Measurements from ENCODE around the gene MGAT5.

MGAT5 gene

DNA sequence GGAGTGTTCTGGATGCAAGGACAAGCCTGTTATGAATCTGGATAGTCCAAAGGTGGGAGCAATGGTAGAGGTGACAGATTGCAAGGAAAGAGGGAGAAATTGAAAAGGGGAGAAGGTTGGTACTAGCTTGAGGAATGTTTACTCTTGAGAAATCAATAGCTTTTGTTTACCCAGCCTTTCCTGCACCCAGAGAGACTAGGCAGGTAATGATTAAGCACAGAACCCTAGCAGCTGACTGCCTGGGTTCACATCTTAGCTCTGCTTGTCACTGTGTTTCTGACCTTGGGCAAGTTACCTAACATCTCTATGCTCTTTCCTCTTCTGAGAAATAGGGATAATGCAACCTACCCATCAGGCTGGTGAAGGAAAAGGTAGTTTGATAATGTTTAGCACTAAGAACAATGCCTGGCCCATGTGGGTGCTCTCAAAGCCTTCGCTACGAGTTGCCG, 178.6 kb downstream of the MGAT5 start:
- no peak for FAIRE-seq

DNA sequence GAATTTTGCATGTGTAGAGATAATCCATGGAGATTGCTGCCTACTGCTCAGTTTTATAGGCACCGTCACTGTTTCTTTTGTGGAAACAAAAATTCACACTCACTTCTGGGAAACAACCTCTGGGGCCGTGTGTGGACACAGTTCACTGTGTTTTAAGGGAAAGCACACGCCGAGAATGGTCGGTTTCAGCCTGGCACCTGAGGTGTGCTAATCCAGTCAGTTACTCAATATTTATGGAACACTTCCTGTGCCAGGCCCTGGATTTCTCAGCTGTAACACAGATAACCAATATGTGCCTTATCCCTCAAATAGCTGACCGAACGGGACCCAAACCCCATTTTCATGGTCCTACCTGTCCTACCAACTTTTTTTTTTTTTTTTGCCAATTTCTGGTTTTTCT, 179.6 kb downstream of the MGAT5 start:
- no peak for FAIRE-seq

DNA sequence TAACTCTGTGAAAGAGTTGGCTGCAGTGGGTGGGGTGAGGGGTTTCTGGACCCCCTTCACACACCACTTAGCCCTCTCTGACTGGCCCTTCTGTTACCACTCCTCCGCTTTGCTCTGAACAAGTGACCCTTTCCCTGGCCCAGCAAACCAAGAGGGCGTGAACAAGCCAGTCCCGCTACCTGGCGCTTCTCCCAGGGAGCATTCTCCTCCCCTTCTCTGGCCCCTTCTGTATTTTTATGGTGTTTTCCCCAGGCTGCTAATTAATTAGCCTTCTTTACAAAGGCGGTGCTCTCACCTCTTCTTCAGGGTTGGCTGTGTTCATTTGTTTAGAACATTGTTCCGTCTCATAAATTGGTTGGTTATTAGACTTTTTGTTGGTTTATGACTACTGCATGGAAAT, 180.1 kb downstream of the MGAT5 start:
- FAIRE-seq = no peak

DNA sequence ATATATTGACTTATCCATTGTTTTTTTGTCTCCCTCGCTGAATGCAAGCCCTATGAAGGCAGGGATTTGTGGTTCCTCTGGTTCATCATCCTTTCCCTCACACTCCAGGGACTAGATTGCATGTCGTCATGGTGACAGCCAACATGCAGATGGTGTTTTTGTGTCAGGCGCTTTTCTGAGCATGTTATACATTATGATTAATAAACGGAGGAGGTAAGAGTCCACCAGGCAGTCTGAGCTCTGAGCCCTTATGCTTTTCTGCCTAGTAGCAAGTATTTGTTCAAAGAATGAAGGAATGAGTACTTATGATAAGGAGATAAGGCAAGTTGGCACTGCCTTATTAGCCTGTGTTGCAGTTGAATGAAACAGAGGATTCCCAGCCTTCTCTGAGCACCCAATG, 181.6 kb downstream of the MGAT5 start:
- FAIRE-seq = no peak

DNA sequence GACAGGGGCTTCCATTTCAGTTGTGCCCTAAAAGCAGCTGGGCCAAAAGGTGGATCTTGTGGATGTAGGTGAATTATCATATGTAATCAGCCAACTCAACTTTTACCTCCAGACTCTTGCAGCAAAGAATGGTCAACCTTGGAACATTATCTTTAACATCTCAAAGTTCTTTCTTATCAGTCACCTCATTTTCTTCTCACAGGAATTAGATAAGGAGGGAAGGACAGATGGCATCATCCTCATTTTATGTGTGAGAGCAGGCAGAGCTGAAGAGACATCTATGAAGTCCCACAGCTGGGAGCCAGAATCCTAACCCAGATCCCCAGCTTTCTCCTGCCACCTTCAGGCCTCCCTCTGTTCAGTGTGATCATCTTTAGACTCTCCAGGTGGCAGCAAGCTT, 182.1 kb downstream of the MGAT5 start:
- FAIRE-seq = no peak

DNA sequence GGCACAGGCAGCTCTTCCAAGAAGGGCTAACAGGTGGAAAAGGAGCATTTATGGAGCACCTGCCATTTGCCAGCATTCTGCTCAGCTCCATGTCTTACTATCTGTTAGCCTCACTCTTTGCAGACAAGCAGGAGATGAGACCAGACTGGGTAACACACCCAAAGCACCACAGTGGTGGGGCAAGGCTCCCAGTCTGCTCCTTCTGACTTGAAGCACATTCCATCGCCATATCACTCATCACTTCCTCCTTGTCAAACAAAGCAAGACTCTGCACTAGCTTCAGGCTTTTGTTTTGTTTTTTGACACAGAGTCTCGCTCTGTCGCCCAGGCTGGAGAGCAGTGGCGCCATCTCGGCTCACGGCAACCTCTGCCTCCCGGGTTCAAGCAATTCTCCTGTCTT, 182.8 kb downstream of the MGAT5 start:
- no peak for FAIRE-seq

DNA sequence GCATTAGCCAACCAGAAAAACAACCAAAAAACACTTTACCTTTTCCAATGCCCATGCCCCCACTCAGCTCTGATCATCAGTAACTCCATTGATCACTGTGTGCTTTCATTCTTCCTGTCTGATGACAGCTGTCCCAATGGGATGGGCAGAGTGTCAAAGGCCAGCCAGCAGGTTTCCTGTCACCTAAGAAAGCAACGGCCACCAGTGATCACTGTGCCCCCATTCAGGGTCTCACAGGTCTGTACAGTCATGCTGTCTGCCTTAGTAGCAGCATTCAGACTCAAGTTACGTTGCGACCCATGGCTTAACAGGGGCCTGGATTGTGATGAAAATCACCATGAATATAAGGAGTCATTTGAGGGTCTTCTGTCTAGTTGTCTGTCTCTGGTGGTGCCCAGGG, 184.5 kb downstream of the MGAT5 start:
- no peak for FAIRE-seq

DNA sequence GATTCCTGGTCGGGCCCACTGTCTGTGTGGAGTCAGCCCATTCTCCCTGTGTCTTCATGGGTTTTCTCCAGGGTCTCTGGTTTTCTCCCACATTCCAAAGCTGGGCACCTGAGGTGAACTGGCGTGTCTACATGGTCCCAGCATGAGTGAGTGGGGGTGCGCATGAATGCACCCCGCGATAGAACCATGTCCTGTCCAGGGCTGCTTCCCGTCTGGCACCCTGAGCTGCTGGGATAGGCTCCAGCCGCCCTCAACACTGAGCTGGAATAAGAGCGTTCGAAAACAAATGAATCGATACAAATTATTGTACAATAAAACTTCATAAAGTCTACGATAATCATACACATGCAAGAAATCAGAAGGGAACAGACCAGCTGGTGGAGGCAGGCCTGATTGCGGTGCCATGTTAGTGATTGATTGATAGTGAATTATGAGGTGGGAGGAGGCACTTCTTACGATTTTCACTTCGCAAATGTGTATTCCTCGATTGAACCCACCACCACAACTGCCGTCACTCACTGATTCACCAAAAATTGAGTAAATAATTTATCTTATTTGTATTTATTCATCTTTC, 186.6 kb downstream of the MGAT5 start:
- no peak for FAIRE-seq

DNA sequence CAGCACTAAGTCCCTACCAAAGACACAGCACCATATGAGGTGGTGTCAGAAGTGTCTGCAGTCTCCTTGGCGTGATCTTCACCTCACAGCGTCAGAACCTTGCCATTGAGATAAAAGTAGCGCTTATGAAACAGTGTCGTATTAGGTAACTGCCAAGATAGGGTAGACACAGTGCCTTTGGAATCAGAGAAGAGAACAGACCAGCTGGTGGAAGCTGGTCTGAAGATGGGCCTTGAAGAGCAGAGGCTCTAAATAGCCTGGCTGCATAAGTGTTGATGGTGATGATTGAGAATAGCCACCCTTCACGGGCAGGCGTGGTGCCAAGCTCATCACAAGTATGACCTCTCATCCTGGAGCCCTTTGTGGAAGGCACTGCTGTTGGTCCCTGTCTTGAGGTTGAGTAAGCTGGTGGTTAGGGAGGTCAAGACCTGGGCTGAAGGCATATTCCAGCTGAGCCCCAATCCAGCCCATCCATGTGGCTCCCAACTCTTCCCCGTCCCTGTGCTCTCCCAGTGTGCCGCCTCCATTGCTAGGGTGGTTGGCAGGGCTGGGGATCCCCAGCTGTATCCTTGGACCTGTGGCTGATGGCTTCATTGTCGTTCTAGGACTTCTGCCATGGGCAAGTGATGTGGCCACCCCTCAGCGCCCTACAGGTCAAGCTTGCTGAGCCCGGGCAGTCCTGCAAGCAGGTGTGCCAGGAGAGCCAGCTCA, 187.4 kb downstream of the MGAT5 start:
- no peak for FAIRE-seq

DNA sequence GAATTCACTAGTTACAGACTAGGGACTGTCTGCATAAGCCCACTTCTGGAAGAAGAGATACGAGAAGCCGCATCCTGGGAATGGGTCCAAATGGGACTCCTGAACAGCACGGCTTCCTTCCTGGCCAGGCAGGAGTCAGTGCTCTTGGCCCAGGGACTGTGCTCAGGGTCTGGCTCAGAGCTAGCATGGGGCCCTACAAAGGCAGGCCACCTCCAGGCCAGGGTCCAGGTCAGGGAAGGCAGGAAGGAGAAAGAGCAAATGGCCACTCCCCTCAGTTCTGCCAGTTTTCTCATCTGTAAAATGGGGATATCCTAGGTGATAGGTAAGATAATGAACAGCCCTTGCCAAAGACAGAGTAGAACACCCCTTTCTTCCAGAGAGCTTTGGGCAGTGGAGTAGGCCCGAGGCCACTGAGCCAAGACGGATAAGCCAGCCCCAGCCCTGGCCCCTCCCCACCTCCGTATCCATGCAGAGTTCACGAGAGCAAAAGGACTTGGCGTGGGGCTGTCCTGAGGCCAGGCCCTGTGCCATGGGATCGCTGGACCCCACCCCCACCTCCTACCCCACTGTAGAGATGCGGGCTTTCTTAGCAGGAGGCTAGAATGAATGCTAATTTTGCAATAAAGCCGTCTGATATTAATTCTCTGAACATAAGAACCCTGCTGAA, 190.1 kb downstream of the MGAT5 start:
- no peak for FAIRE-seq

DNA sequence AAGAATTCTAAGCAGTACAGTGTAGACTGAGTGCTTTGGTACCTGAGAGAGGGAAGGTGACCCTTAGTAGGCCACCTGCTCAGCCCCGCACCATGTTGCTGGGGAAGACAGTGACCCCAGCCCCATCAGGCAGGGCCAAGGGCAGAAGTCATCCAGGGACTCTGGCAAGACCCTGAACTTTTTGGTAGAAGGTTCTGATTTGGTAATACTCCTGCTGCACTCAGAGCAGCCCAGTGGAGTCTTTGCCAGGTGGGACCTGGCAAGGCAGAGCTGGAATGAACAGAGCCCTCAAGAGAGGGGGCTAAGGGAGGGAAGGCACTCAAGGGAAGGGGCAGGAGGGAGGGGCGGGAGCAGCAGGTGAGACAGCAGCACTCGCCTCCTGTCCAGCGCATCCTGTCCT, 191.2 kb downstream of the MGAT5 start:
- no peak for FAIRE-seq

DNA sequence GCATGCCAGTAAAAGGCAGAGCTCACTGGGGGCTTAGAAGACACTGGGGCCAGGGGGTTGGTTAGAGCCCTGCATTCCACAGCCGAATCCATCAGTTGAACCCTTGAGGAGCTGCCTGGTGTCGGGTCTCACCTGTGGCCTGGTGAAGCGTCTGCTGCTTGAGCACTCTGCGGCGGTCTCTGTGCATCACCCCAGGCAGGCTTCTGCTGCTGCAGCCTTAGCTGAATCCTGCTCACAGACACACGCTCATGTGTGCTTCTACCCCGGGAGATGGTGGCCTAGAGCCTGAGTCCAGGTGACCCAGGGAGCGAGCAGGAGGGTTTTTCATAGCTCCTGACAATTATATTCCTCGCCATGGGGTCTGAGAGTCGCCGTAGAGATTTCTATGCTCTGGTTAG, 192.1 kb downstream of the MGAT5 start:
- FAIRE-seq = no peak

DNA sequence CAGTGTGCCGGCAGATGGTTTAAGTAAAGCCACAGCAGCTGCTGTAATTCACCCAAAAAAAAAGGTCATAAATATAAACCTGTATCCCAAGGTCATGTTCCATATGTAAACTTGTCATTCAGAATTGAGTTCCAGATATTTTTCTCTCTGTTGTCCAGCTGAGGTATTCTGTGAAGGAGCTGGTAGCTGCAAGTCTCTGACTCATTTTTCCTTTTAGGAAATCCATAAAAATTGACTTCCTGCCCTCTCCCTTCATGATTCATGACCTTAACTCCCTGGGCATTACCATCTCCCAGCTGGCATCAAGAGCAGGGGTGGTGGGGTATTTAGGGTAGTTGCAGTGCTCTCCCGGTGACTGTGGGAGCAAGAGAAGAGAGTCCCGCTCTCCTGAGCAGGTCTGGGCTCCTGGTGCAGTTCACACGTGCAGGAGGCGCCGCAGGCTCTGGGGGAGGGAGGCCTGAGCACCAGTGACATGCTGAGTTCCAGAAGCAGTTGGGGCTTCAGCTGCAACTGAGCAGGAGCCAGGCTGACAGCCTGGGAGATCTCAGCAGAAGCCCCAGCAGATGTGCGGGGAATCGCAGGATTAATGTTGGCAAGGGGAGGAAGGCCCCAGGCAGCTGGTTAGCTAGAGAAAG, 192.6 kb downstream of the MGAT5 start:
- no peak for FAIRE-seq

DNA sequence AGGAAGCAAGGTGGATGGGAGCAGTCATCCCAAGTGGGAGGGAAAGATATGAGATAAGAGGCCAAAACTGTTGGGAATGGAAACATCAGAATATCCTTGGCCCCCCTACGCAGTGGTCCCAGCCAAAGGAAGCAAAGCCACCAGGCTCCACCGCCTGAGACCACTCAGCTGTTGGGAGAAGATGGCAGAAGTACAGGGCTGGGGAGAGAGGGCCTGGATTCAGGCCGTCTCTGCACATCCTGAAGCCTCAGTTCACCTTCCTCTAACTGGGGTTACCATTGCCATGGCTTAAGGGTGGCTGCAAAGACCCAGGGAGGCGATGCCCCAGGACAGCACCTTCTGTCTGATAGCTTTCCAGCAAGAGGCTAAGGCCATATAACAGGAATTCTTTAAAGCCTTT, 193.8 kb downstream of the MGAT5 start:
- no peak for FAIRE-seq

DNA sequence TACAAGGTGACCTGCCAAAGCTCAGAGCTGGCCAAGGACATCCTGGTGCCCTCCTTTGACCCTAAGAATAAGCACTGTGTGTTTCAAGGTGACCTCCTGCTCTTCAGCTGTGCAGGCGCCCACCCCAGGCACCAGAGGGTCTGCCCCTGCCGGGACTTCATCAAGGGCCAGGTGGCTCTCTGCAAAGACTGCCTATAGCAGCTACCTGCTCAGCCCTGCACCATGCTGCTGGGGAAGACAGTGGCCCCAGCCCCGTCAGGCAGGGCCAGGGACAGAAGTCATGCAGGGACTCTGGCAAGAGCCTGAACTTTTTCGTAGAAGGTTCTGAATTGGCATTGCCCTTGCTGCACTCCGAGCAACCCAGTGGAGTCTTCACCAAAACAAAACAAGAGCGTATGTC, 194.8 kb downstream of the MGAT5 start:
- FAIRE-seq = no peak

DNA sequence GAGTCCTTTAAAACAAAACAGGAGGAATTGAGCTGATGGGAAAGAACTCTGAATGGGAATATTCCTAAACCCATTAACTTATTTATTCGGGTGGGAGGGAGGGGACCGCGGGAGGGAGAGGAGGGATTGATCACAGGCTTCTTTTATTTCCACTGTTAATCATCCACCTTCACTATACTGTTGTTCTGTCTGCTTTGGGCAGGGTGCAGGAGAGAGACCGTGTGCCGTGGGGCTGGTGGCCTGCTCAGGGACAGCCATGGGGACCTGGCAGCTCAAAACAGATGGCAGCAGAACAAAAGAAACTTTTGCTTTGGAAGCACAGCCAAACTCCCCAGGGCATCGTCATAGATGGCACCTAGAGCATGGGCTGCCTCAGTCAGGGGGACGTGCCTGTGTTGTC, 195.3 kb downstream of the MGAT5 start:
- no peak for FAIRE-seq

DNA sequence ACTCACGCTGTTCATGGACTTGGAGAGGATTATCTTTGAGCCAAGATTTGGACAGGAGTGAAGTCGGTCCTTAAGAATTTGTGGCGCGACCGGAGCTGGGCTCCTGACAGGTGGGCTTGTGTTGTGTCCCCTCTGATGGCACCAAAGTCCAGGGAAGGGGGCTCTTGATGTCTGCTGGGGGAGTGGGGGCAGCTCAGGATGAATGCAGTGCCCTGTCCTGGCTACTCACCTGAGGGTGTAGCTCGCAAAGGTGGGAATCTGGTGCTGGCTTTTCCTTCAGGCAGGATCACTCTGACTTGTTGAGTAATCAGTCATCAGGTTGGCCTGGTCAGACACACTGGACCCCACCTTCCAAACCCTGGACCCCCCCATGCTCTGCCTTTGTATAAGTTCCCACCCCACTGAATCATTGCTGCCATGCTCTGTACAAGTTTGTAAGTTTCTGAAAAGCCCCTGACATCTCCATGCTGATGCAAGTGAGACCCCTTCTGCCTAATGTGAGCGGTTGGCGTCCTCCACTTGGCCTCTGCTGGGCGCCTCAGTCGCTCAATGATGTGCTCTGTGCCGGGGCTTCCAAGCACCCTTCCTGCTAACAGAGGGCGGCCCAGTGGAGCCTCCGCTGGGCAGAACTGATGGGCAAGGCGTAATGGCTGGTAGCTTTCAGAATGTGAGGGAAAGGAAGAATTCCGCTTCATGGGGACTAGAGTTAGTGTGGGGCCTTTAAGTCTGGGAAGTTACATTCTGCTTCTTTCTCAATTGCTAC, 196.1 kb downstream of the MGAT5 start:
- no peak for FAIRE-seq

DNA sequence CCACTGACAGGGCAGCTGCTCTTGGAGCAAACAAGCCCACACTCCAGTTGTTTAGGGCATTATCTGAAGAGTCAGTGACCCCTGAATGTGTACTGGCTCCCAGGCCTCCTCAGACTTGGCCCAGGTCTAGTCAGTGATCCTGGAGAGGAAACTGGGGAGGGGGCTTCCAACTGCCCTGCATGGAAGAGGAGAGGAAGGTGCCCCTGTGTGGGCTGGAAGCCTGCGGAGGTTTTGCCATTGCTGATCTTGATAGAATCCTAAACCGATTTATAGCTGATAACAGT, 197.4 kb downstream of the MGAT5 start:
- FAIRE-seq = no peak

DNA sequence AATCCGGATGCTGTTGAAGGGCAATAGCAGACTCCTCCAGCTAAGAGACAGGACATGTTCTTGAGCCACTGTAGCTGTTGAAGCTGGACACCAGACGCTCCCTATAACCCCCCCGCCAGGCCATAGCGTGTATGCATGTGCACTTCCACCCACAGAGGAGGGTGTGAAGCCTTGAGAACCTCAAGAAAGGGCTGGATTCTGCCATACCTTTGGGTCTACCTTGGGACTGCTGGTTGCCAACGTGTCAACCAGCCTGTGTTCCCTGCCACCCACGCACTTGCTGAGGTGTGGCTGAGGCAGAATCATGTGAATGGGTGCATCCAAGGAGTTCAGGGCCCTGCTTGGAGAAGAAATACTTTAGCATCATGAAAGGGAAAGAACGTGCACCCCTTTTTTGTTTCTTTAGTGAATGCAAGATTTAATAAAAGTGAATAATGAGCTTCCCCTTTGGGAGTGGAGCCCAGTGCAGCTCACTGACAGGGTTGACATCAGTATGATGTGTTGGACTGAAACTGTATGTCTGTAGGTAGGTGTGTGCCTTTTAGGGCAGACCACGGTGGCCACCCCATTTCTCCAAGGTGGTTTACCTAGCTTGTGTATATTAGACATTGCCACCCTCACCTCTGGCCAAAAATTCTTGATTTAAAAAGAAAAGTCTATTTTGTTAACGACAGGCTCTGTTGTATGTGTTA, 198.3 kb downstream of the MGAT5 start:
- FAIRE-seq = no peak

DNA sequence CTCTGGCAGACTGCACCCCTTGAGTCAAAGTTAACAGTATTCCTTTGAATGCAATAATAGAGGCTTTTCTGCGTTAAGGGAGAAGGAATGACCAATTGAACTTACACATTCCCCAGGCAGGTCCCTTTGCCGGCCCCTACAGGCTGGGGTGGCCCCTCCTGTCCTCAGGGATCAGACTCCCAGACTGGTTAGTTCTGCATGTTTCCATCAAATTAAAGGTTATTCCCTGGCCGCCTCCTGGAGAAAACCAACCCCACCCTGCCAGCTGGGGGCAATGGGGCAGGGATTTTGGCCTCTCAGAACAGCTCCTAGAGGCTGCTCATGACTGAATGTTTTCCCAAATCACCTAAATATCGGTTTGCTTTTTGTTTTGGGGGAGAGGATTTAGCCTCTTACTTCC, 199.6 kb downstream of the MGAT5 start:
- FAIRE-seq = no peak

DNA sequence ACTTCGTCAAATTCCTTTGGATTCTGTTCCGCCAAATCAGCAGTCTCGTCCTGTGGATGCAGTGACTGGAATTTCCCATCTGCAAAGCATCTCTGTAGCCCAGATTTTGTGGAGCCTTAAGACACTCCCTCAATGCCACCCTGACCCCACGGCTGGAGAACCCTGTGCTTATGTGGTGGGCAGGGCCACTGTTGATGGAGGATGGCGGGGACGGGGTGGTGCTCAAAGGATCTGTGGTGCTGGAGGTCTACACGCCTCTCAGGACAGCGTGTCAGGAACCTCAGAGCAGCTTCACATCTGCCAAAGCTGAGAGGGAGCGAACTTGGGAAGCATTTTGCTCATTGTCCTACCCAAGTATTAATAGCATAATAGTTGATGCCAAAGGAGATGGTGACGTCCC, 200.1 kb downstream of the MGAT5 start:
- FAIRE-seq = no peak

DNA sequence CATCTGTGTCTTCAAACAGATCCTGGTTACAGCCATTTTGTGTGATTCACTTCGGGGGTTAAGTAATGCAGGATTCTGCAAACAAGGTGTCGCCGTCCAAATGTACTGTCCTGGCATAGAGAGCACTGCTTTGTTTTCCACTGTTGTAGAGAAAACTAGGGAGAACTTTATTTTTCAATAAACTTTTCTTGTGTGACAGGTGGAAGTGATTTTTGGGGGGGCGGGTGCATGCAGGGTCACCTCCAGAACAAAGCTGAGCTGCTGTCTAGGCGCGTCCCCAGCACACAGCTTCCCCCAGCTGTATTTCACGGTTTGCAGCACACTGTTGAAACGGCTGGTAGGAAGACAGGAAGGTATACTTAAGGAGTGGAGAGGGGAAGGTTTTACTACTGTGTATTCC, 200.6 kb downstream of the MGAT5 start:
- FAIRE-seq = no peak

DNA sequence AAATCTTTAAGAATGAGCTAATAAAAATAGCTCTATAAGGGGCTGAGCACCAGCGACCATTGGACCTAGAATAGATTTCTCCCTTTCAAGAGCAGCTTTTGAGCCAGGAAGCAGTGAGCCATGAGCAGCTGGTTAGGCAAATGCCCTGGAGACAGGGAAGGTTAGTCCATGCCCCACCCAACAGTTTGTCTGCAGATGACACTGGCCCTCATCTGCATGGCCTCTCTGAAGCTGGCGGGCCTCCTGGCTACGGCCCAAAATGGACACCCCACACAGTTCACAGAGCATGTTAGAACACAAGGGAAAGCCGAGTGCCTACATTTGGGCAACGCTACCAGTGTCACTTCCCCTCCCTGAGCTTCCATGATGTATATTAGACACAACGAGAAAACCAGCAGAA, 201.1 kb downstream of the MGAT5 start:
- no peak for FAIRE-seq

Measured in A204.1 (cell line).